ENCODE results near the gene AKAP6.

AKAP6 gene

GRCh38 chr14:32470161-32470715 is 141.1 kb downstream of the AKAP6 start:
- Histone ChIP-seq H3K27ac (ENCODE audit: insufficient read depth, low read length, poor library complexity, severe bottlenecking) (no peak overlapping the region), H3K4me1 (ENCODE audit: control insufficient read depth, insufficient read depth, low read length, poor library complexity, severe bottlenecking) (no peaks in the 10 kb centered on the region)

GRCh38 chr14:32471181-32471580 is 142.1 kb downstream of the AKAP6 start:
- Histone ChIP-seq H3K9me3 (ENCODE audit: control insufficient read depth, low read length) (no peaks in the 10 kb centered on the region), H3K27me3 (replicated peaks; ENCODE audit: control insufficient read depth, insufficient read depth, low read length, poor library complexity, severe bottlenecking) (no peaks in the 10 kb centered on the region), H3K4me3 (ENCODE audit: insufficient read depth, low read depth, low read length, poor library complexity, severe bottlenecking) (no peak overlapping the region), H3K36me3 (ENCODE audit: control insufficient read depth, insufficient read depth, low read length) (no peaks in the 10 kb centered on the region), H3K4me1 (ENCODE audit: control insufficient read depth, insufficient read depth, low read length, poor library complexity, severe bottlenecking) (no peaks in the 10 kb centered on the region), H3K27ac (ENCODE audit: insufficient read depth, low read length, poor library complexity, severe bottlenecking) (no peak overlapping the region)
- no peak for DNase-seq

More at GRCh38 chr14:32470161-32470715, 141.1 kb downstream of the AKAP6 start:
- DNase-seq = no peak
- Histone ChIP-seq H3K36me3 (ENCODE audit: control insufficient read depth, insufficient read depth, low read length) (no peaks in the 10 kb centered on the region), H3K9me3 (ENCODE audit: control insufficient read depth, low read length) (no peaks in the 10 kb centered on the region), H3K4me3 (ENCODE audit: insufficient read depth, low read depth, low read length, poor library complexity, severe bottlenecking) (no peak overlapping the region), H3K27me3 (replicated peaks; ENCODE audit: control insufficient read depth, insufficient read depth, low read length, poor library complexity, severe bottlenecking) (no peaks in the 10 kb centered on the region)

- no peaks in the 10 kb centered on the region for H3K4me1 ChIP-seq (ENCODE audit: control insufficient read depth, insufficient read depth, low read length, poor library complexity, severe bottlenecking)
These were observed 143.0 kb downstream of the AKAP6 start for GRCh38 chr14:32472076-32472475.

GRCh38 chr14:32472512-32473463 is 143.7 kb downstream of the AKAP6 start:
- no peak overlapping the region for H3K27ac ChIP-seq (ENCODE audit: insufficient read depth, low read length, poor library complexity, severe bottlenecking)
- no peak for DNase-seq
- no peaks in the 10 kb centered on the region for H3K4me1 ChIP-seq (ENCODE audit: control insufficient read depth, insufficient read depth, low read length, poor library complexity, severe bottlenecking)
- no peaks in the 10 kb centered on the region for H3K9me3 ChIP-seq (ENCODE audit: control insufficient read depth, low read length)
- no peaks in the 10 kb centered on the region for H3K36me3 ChIP-seq (ENCODE audit: control insufficient read depth, insufficient read depth, low read length)
- no peak overlapping the region for H3K4me3 ChIP-seq (ENCODE audit: insufficient read depth, low read depth, low read length, poor library complexity, severe bottlenecking)
- H3K27me3 ChIP-seq (replicated peaks; ENCODE audit: control insufficient read depth, insufficient read depth, low read length, poor library complexity, severe bottlenecking) = no peaks in the 10 kb centered on the region

More at GRCh38 chr14:32472076-32472475, 143.0 kb downstream of the AKAP6 start:
- Histone ChIP-seq H3K36me3 (ENCODE audit: control insufficient read depth, insufficient read depth, low read length) (no peaks in the 10 kb centered on the region), H3K27ac (ENCODE audit: insufficient read depth, low read length, poor library complexity, severe bottlenecking) (no peak overlapping the region), H3K9me3 (ENCODE audit: control insufficient read depth, low read length) (no peaks in the 10 kb centered on the region), H3K27me3 (replicated peaks; ENCODE audit: control insufficient read depth, insufficient read depth, low read length, poor library complexity, severe bottlenecking) (no peaks in the 10 kb centered on the region), H3K4me3 (ENCODE audit: insufficient read depth, low read depth, low read length, poor library complexity, severe bottlenecking) (no peak overlapping the region)
- DNase-seq = no peak

- no peaks in the 10 kb centered on the region for H3K27me3 ChIP-seq (replicated peaks; ENCODE audit: control insufficient read depth, insufficient read depth, low read length, poor library complexity, severe bottlenecking)
- H3K27ac ChIP-seq (ENCODE audit: insufficient read depth, low read length, poor library complexity, severe bottlenecking) = no peak overlapping the region
- no peaks in the 10 kb centered on the region for H3K36me3 ChIP-seq (ENCODE audit: control insufficient read depth, insufficient read depth, low read length)
- no peak for DNase-seq
- no peaks in the 10 kb centered on the region for H3K4me1 ChIP-seq (ENCODE audit: control insufficient read depth, insufficient read depth, low read length, poor library complexity, severe bottlenecking)
- H3K4me3 ChIP-seq (ENCODE audit: insufficient read depth, low read depth, low read length, poor library complexity, severe bottlenecking) = no peak overlapping the region
- H3K9me3 ChIP-seq (ENCODE audit: control insufficient read depth, low read length) = no peaks in the 10 kb centered on the region
These were observed 144.4 kb downstream of the AKAP6 start for GRCh38 chr14:32473464-32473855.

GRCh38 chr14:32474478-32475195 is 145.5 kb downstream of the AKAP6 start:
- DNase-seq = no peak
- no peaks in the 10 kb centered on the region for H3K36me3 ChIP-seq (ENCODE audit: control insufficient read depth, insufficient read depth, low read length)
- H3K27ac ChIP-seq (ENCODE audit: insufficient read depth, low read length, poor library complexity, severe bottlenecking) = no peak overlapping the region
- H3K27me3 ChIP-seq (replicated peaks; ENCODE audit: control insufficient read depth, insufficient read depth, low read length, poor library complexity, severe bottlenecking) = no peaks in the 10 kb centered on the region
- H3K4me3 ChIP-seq (ENCODE audit: insufficient read depth, low read depth, low read length, poor library complexity, severe bottlenecking) = no peak overlapping the region
- no peaks in the 10 kb centered on the region for H3K4me1 ChIP-seq (ENCODE audit: control insufficient read depth, insufficient read depth, low read length, poor library complexity, severe bottlenecking)
- H3K9me3 ChIP-seq (ENCODE audit: control insufficient read depth, low read length) = no peaks in the 10 kb centered on the region

- no peaks in the 10 kb centered on the region for H3K27me3 ChIP-seq (replicated peaks; ENCODE audit: control insufficient read depth, insufficient read depth, low read length, poor library complexity, severe bottlenecking)
- DNase-seq = no peak
- no peaks in the 10 kb centered on the region for H3K36me3 ChIP-seq (ENCODE audit: control insufficient read depth, insufficient read depth, low read length)
- no peaks in the 10 kb centered on the region for H3K9me3 ChIP-seq (ENCODE audit: control insufficient read depth, low read length)
- H3K27ac ChIP-seq (ENCODE audit: insufficient read depth, low read length, poor library complexity, severe bottlenecking) = no peak overlapping the region
- no peak overlapping the region for H3K4me3 ChIP-seq (ENCODE audit: insufficient read depth, low read depth, low read length, poor library complexity, severe bottlenecking)
- no peaks in the 10 kb centered on the region for H3K4me1 ChIP-seq (ENCODE audit: control insufficient read depth, insufficient read depth, low read length, poor library complexity, severe bottlenecking)
These were observed 147.4 kb downstream of the AKAP6 start for GRCh38 chr14:32476532-32476931.

- no peak for DNase-seq
- Histone ChIP-seq H3K4me3 (ENCODE audit: insufficient read depth, low read depth, low read length, poor library complexity, severe bottlenecking) (no peak overlapping the region), H3K27me3 (replicated peaks; ENCODE audit: control insufficient read depth, insufficient read depth, low read length, poor library complexity, severe bottlenecking) (no peaks in the 10 kb centered on the region), H3K4me1 (ENCODE audit: control insufficient read depth, insufficient read depth, low read length, poor library complexity, severe bottlenecking) (no peaks in the 10 kb centered on the region), H3K27ac (ENCODE audit: insufficient read depth, low read length, poor library complexity, severe bottlenecking) (no peak overlapping the region), H3K9me3 (ENCODE audit: control insufficient read depth, low read length) (no peaks in the 10 kb centered on the region), H3K36me3 (ENCODE audit: control insufficient read depth, insufficient read depth, low read length) (no peaks in the 10 kb centered on the region)
These were observed 148.3 kb downstream of the AKAP6 start for GRCh38 chr14:32477396-32477795.

GRCh38 chr14:32478050-32478449 is 149.0 kb downstream of the AKAP6 start:
- Histone ChIP-seq H3K27ac (ENCODE audit: insufficient read depth, low read length, poor library complexity, severe bottlenecking) (no peak overlapping the region), H3K36me3 (ENCODE audit: control insufficient read depth, insufficient read depth, low read length) (no peaks in the 10 kb centered on the region), H3K4me1 (ENCODE audit: control insufficient read depth, insufficient read depth, low read length, poor library complexity, severe bottlenecking) (no peaks in the 10 kb centered on the region), H3K9me3 (ENCODE audit: control insufficient read depth, low read length) (no peaks in the 10 kb centered on the region), H3K4me3 (ENCODE audit: insufficient read depth, low read depth, low read length, poor library complexity, severe bottlenecking) (no peak overlapping the region), H3K27me3 (replicated peaks; ENCODE audit: control insufficient read depth, insufficient read depth, low read length, poor library complexity, severe bottlenecking) (no peaks in the 10 kb centered on the region)
- no peak for DNase-seq

GRCh38 chr14:32480337-32480736 is 151.2 kb downstream of the AKAP6 start:
- DNase-seq = no peak
- H3K4me3 ChIP-seq (ENCODE audit: insufficient read depth, low read depth, low read length, poor library complexity, severe bottlenecking) = no peak overlapping the region
- no peaks in the 10 kb centered on the region for H3K9me3 ChIP-seq (ENCODE audit: control insufficient read depth, low read length)
- H3K4me1 ChIP-seq (ENCODE audit: control insufficient read depth, insufficient read depth, low read length, poor library complexity, severe bottlenecking) = no peaks in the 10 kb centered on the region
- no peak overlapping the region for H3K27ac ChIP-seq (ENCODE audit: insufficient read depth, low read length, poor library complexity, severe bottlenecking)
- no peaks in the 10 kb centered on the region for H3K36me3 ChIP-seq (ENCODE audit: control insufficient read depth, insufficient read depth, low read length)
- no peaks in the 10 kb centered on the region for H3K27me3 ChIP-seq (replicated peaks; ENCODE audit: control insufficient read depth, insufficient read depth, low read length, poor library complexity, severe bottlenecking)

All from effector memory CD4-positive, alpha-beta T cell (primary cell).